GM11168 (cell line): Measurements from ENCODE around the gene PCED1A.
"Not testable (repeated sequence)": the region's sequence is repeated elsewhere in the genome, so short reads cannot be mapped to it uniquely, and the experiment has no call there.

Experiments
- in situ Hi-C: fragments of 300-500 bp; cut with MboI; formaldehyde crosslinking; loops from one replicate; pipeline ENCODE4 v1.12.0; 2022; ENCODE audit warnings: low sequenced_read_pairs; ENCODE audit not compliant: unreplicated experiment

Gene PCED1A

DNA sequence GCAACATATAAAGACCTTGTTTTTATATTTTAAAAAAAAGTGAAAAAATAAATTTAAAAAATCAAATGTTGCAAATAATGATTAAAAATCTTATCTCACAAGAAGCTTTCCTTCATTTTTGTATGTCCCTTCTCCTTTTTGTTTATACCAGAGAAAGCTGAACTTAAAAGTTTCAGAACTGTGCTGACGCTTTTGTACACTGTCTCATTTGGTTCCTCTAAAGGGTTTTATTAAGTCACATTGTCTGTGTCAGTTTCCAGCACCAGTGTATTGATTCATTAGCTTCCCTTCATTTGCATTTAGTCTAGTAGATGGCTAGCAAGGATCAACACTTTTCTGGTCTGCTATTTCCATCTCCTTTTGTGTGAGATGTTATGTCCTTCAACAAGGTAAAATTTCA lies 6.7 kb downstream of the PCED1A start:
- in situ Hi-C loops: no loop called here

- in situ Hi-C loops: not testable (repeated sequence)
These were observed 9.2 kb downstream of the PCED1A start for GRCh38 chr20:2831206-2831605.

GRCh38 chr20:2829376-2829775 lies 11.1 kb downstream of the PCED1A start:
- in situ Hi-C loops: no loop called here

- in situ Hi-C loops: no loop called here
These were observed 13.8 kb downstream of the PCED1A start for GRCh38 chr20:2826655-2827054.

GRCh38 chr20:2825761-2826160 lies 14.7 kb downstream of the PCED1A start:
- in situ Hi-C loops: no loop called here

DNA sequence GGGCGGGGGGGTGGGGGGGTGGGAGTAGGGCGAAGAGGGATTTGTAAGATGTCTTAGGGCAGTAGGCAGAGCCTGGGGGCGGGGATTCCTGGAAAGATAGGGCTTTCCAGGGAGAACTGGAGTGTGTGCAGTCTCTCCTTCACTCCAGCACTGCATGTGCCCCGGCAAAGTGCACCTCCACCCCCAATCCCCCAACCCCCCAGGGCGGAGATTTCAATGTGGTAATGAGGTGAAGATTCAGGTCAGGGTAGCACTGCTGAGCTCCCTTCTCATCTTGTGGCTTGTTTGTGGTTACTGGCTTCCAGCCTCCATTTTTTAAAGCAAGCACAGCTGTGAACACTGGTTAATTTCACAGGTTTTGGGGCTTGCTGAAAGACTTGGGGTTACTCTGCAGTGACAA lies 18.4 kb downstream of the PCED1A start:
- in situ Hi-C loops: no loop called here

GRCh38 chr20:2820896-2821869 lies 19.3 kb downstream of the PCED1A start:
- in situ Hi-C loops: no loop called here

- in situ Hi-C loops: no loop called here
These were observed 20.2 kb downstream of the PCED1A start for GRCh38 chr20:2820084-2820895.

DNA sequence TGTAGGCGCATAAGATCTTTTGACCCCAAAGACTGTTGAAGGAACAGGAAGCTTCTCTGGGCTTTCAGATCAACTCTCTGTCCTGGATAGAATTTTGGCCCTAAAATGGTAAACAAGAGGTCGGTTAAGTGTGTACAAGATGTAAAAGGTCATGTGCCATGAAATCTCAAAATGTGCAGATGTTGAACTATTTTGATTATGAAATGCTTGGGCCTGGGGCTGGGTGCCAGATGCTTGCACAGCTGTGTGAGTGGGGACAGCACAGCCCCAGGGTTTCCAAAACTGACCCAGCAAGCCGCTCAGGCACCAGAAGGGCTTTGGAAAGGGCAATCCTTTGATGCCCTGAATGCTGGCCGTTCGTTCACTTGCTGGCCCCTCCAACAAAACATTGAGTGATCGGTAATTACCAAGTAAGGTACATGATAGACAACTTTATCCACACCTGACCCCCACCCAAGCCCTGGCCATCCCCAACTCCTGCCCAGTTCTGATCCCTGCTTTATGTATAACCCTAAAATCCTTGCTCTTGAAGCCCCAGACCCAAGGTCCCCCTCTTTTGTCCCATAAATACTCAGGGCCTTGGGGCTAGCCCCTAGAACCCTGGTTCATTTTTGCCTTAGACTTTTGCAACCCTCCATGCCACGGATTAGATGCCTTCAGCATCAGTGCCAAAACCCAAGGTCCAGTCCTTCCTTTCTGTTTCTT lies 22.4 kb downstream of the PCED1A start:
- in situ Hi-C loops: no loop called here

- in situ Hi-C loops: no loop called here
These were observed 23.1 kb downstream of the PCED1A start for GRCh38 chr20:2817341-2817726.

GRCh38 chr20:2816583-2817340 lies 23.7 kb downstream of the PCED1A start:
- in situ Hi-C loops: no loop called here

DNA sequence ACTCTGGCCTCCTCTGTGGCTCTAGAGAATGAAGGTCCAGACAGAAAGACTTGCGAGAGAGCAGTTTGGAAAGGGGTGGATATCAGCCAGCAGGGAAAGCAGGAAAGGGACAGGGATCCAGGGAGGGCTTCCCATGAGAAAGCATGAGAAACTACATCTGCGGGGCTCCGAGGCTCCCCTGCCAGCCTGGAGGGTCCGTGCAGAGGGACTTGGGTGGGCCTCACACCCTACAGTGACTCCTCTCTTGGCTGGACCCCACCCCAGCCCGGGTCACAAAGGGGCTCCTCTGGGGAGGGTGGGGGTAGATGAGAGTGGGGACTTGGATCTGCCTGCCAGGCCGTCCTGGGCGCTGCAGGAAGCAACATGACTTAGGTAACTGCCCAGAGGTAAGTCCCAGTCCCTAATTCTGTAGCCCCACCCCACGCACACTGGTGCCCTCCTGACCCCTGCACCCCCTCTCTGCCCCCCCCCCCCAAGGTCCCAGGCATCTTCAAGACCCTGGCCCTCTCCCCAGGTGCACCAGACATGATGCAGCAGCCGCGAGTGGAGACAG lies 24.3 kb downstream of the PCED1A start, which contains the start of gene TMEM239:
TMEM239 (plus strand) TSS at position 335 of the 553 bp plus-strand sequence; CDS start at position 526, 191 bp downstream.
- in situ Hi-C loops: no loop called here

DNA sequence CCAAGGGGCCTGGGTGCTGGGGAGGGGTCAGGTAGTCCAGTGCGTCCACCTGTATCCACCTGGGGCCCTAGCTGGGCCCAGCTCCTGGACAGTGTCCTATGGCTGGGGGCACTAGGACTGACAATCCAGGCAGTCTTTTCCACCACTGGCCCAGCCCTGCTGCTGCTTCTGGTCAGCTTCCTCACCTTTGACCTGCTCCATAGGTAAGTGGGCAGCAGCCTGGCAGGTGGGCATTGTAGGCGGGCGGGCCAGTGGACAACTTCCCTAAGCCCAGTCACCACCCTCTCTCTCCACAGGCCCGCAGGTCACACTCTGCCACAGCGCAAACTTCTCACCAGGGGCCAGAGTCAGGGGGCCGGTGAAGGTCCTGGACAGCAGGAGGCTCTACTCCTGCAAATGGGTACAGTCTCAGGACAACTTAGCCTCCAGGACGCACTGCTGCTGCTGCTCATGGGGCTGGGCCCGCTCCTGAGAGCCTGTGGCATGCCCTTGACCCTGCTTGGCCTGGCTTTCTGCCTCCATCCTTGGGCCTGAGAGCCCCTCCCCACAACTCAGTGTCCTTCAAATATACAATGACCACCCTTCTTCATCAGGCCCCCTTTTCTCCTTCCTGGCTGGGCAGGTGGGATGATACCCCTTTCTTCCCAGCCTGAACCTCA lies 25.1 kb downstream of the PCED1A start:
- in situ Hi-C loops: no loop called here

GRCh38 chr20:2814587-2815051 lies 25.8 kb downstream of the PCED1A start, which contains the start of gene C20orf141:
C20orf141 (plus strand) TSS chr20:2814987; CDS start chr20:2815185, 198 bp downstream.
- in situ Hi-C loops: no loop called here

DNA sequence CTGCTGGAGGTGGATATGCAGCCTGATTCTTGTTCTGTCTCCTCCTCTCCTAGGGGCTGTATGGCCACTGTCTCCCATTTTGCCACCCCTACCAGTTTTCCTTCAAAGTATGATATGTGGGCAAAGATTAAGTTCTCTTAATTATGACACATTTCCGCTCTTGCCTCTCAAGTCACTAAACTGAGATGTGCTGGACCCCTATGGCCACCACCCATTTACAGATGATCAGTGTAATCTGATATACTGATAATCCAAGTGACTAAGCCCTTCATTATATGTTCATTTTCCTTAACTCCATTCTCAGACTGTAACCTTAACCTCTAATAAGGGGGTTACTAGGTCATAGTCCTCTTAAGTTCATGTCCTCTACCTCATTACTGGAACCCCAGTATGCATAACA lies 26.4 kb downstream of the PCED1A start:
- in situ Hi-C loops: no loop called here

GRCh38 chr20:2812189-2812588 lies 28.3 kb downstream of the PCED1A start:
- in situ Hi-C loops: no loop called here

GRCh38 chr20:2809690-2810089 lies 30.8 kb downstream of the PCED1A start:
- in situ Hi-C loops: no loop called here

GRCh38 chr20:2807929-2808328 lies 32.5 kb downstream of the PCED1A start:
- in situ Hi-C loops: not testable (repeated sequence)

- in situ Hi-C loops: no loop called here
These were observed 33.4 kb downstream of the PCED1A start for GRCh38 chr20:2807019-2807418.
